H1 (cell line): ENCODE results near the gene USP10. TPM values are rescaled to one million over a fixed set of nuclear protein-coding genes. Genes with fewer than 3 reads are reported as not detected.

ENCODE experiments used
- CTCF ChIA-PET: fragments of 300-600 bp; sonication (Branson Sonifier 250); formaldehyde crosslinking; loops from one replicate; lab custom pipeline; 2021; ENCODE audit not compliant: partially characterized antibody; lab: Charles Lee
- POLR2A ChIA-PET: fragments of 300-600 bp; sonication (Branson Sonifier 250); formaldehyde crosslinking; loops from one replicate; lab custom pipeline; 2021; ENCODE audit warnings: inconsistent platforms; ENCODE audit not compliant: partially characterized antibody; lab: Charles Lee
- DNase-seq, 2 experiments: peaks; one replicate each; pipeline versions ENCODE4 v3.0.0 to v3.0.0-alpha.2; 2010 to 2022; ENCODE audit warnings: low spot score in 2 of 2, low read depth in 1 of 2, mixed read lengths in 1 of 2
- FAIRE-seq: peaks from 2 replicates; lab custom pipeline; 2011; peaks lifted over from hg19 to GRCh38; lab: Jason Lieb, UNC
- H2AFZ ChIP-seq: 2 replicates; pipeline ENCODE4 v1.8.1; 2012; ENCODE audit warnings: low read length, inconsistent platforms
- H2AK5ac ChIP-seq: 2 replicates; pipeline ENCODE4 v1.6.1; 2013; ENCODE audit warnings: low read depth, low read length
- H2BK120ac ChIP-seq: replicated peaks from 2 replicates; pipeline ENCODE3; 2013; ENCODE audit warnings: low read depth, low read length, inconsistent platforms
- H2BK12ac ChIP-seq: 2 replicates; pipeline ENCODE4 v1.6.1; 2013; ENCODE audit warnings: low read depth, low read length
- H2BK15ac ChIP-seq: 2 replicates; pipeline ENCODE4 v1.6.1; 2013; ENCODE audit warnings: low read length
- H2BK20ac ChIP-seq: 2 replicates; pipeline ENCODE4 v1.6.1; 2013; ENCODE audit warnings: low read length
- H2BK5ac ChIP-seq: 2 replicates; pipeline ENCODE4 v1.6.1; 2013; ENCODE audit warnings: low read depth, low read length
- H3K14ac ChIP-seq: 2 replicates; pipeline ENCODE4 v1.6.1; 2013; ENCODE audit warnings: inconsistent platforms; ENCODE audit not compliant: insufficient read length
- H3K18ac ChIP-seq: 2 replicates; pipeline ENCODE4 v1.6.1; 2013; ENCODE audit warnings: low read length; ENCODE audit errors: extremely low read depth
- H3K23ac ChIP-seq: 2 replicates; pipeline ENCODE4 v1.6.1; 2013; ENCODE audit warnings: inconsistent platforms; ENCODE audit not compliant: insufficient read length
- H3K23me2 ChIP-seq: 2 replicates; pipeline ENCODE4 v1.6.1; 2013; ENCODE audit warnings: low read depth, low read length
- H3K27ac ChIP-seq: 2 replicates; pipeline ENCODE4 v1.6.1; 2011; ENCODE audit warnings: low read depth, low read length, inconsistent platforms
- H3K27me3 ChIP-seq, 4 experiments: replicated peaks in 1 of 4; 1 replicate in 1 of 4; 2 replicates in 3 of 4; pipeline versions ENCODE4 v1.6.1 to v1.8.1; 2011 to 2013; ENCODE audit warnings: low read length in 3 of 4, mild to moderate bottlenecking in 3 of 4, inconsistent platforms in 2 of 4, mixed read lengths in 2 of 4, moderate library complexity in 1 of 4; ENCODE audit not compliant: control insufficient read depth in 3 of 4, insufficient read depth in 3 of 4; ENCODE audit errors: extremely low read depth in 1 of 4
- H3K36me3 ChIP-seq, 4 experiments: 2 replicates each; pipeline versions ENCODE4 v1.6.1 to v1.8.1; 2011 to 2013; ENCODE audit warnings: mild to moderate bottlenecking in 4 of 4, low read length in 3 of 4, moderate library complexity in 2 of 4, control low read depth in 1 of 4, inconsistent platforms in 1 of 4; ENCODE audit not compliant: insufficient read depth in 4 of 4, control insufficient read depth in 2 of 4
- H3K4ac ChIP-seq: replicated peaks from 2 replicates; pipeline ENCODE3; 2013; ENCODE audit warnings: low read length, low read depth, mixed read lengths, inconsistent platforms; ENCODE audit not compliant: insufficient read length
- H3K4me1 ChIP-seq, 4 experiments: replicated peaks in 1 of 4; 1 replicate in 1 of 4; 2 replicates in 3 of 4; pipeline versions ENCODE4 v1.6.1 to v1.8.1; 2011 to 2013; ENCODE audit warnings: low read length in 3 of 4, inconsistent platforms in 2 of 4, mixed read lengths in 1 of 4; ENCODE audit not compliant: insufficient read depth in 4 of 4, control insufficient read depth in 3 of 4
- H3K4me2 ChIP-seq, 2 experiments: 2 replicates each; pipeline versions ENCODE4 v1.6.1 to v1.8.1; 2011 to 2013; ENCODE audit warnings: low read depth in 2 of 2, low read length in 2 of 2, control low read depth in 1 of 2, inconsistent platforms in 1 of 2, mild to moderate bottlenecking in 1 of 2; ENCODE audit not compliant: insufficient read depth in 1 of 2
- H3K4me3 ChIP-seq, 4 experiments: fragments of 200-600, 300-600 bp in 1 of 4; sonication (generic), shearing (Covaris generic), sonication (Bioruptor Twin) in 1 of 4; 2 replicates each; pipeline versions ENCODE4 v1.5.1 to v1.8.1; 2011 to 2016; ENCODE audit warnings: low read length in 4 of 4, low read depth in 3 of 4, control low read depth in 2 of 4, inconsistent platforms in 2 of 4, mild to moderate bottlenecking in 2 of 4, mixed read lengths in 1 of 4, moderate library complexity in 1 of 4; ENCODE audit not compliant: insufficient read depth in 2 of 4; ENCODE audit errors: extremely low read depth in 1 of 4
- H3K56ac ChIP-seq: replicated peaks from 2 replicates; pipeline ENCODE3; 2013; ENCODE audit warnings: low read depth, mild to moderate bottlenecking, mixed read lengths, low read length, inconsistent platforms; ENCODE audit not compliant: insufficient read length
- H3K79me1 ChIP-seq: 2 replicates; pipeline ENCODE4 v1.6.1; 2013; ENCODE audit warnings: low read depth, low read length, control low read depth
- H3K79me2 ChIP-seq, 2 experiments: 2 replicates each; pipeline versions ENCODE4 v1.6.1 to v1.8.1; 2012 to 2013; ENCODE audit warnings: low read length in 2 of 2, mild to moderate bottlenecking in 2 of 2, inconsistent platforms in 1 of 2; ENCODE audit not compliant: insufficient read depth in 2 of 2, control insufficient read depth in 1 of 2
- H3K9ac ChIP-seq, 4 experiments: replicated peaks in 1 of 4; 1 replicate in 1 of 4; 2 replicates in 3 of 4; pipeline versions ENCODE4 v1.6.1 to v1.8.1; 2011 to 2013; ENCODE audit warnings: low read depth in 3 of 4, low read length in 3 of 4, control low read depth in 2 of 4, mild to moderate bottlenecking in 2 of 4, moderate library complexity in 2 of 4, inconsistent platforms in 1 of 4; ENCODE audit errors: extremely low read depth in 1 of 4
- H3K9me3 ChIP-seq, 2 experiments: 2 replicates each; pipeline versions ENCODE4 v1.6.1 to v1.8.1; 2012 to 2013; ENCODE audit warnings: mild to moderate bottlenecking in 2 of 2, moderate library complexity in 2 of 2, control low read depth in 1 of 2, inconsistent platforms in 1 of 2, low read depth in 1 of 2, low read length in 1 of 2, mixed read lengths in 1 of 2; ENCODE audit not compliant: insufficient read depth in 2 of 2
- H4K20me1 ChIP-seq, 2 experiments: replicated peaks in 1 of 2; 2 replicates each; pipeline versions ENCODE3 to v1.8.1; 2011 to 2013; ENCODE audit warnings: inconsistent platforms in 2 of 2, low read length in 2 of 2, mild to moderate bottlenecking in 1 of 2; ENCODE audit not compliant: insufficient read depth in 2 of 2, control insufficient read depth in 1 of 2
- H4K5ac ChIP-seq: 2 replicates; pipeline ENCODE4 v1.6.1; 2013; ENCODE audit warnings: low read length, low read depth, mixed read lengths, inconsistent platforms; ENCODE audit not compliant: insufficient read length
- H4K8ac ChIP-seq: 2 replicates; pipeline ENCODE4 v1.8.0; 2013; ENCODE audit warnings: mild to moderate bottlenecking, moderate library complexity, low read length, inconsistent platforms; ENCODE audit not compliant: insufficient read depth; ENCODE audit errors: extremely low read depth
- H4K91ac ChIP-seq: replicated peaks from 2 replicates; pipeline ENCODE3; 2013; ENCODE audit warnings: low read length, mixed read lengths, inconsistent platforms; ENCODE audit not compliant: insufficient read length
- CBX8 ChIP-seq: fragments of 300-800, 300-1000 bp; sonication (generic); IDR thresholded peaks from 2 replicates; pipeline ENCODE4 v1.7.1; 2016; ENCODE audit warnings: low read depth, low read length, borderline replicate concordance
- CHD1 ChIP-seq: IDR thresholded peaks from 2 replicates; pipeline ENCODE4 v1.6.1; 2012; ENCODE audit warnings: low read depth, low read length, improper control_type of control experiment
- CTCF ChIP-seq, 3 experiments: IDR thresholded peaks; 1 replicate in 2 of 3; 2 replicates in 1 of 3; pipeline versions ENCODE4 v1.5.1 to v1.6.1; 2011; ENCODE audit warnings: low read length in 3 of 3, mild to moderate bottlenecking in 3 of 3, inconsistent platforms in 2 of 3, low read depth in 1 of 3, moderate library complexity in 1 of 3; ENCODE audit not compliant: insufficient read depth in 1 of 3; ENCODE audit errors: control extremely low read depth in 1 of 3
- E2F6 ChIP-seq: IDR thresholded peaks from 2 replicates; pipeline ENCODE4 v1.6.1; 2012; ENCODE audit warnings: inconsistent platforms
- EZH2 ChIP-seq: fragments of 200-600 bp; sonication (generic); IDR thresholded peaks from 2 replicates; pipeline ENCODE4 v1.7.1; 2012; ENCODE audit warnings: low read depth, mild to moderate bottlenecking, moderate library complexity, low read length, inconsistent platforms; ENCODE audit not compliant: severe bottlenecking
- FOSL1 ChIP-seq: IDR thresholded peaks from 2 replicates; pipeline ENCODE4 v1.6.1; 2011; ENCODE audit warnings: mild to moderate bottlenecking, low read depth, low read length, moderate library complexity; ENCODE audit not compliant: insufficient read depth
- GABPA ChIP-seq: IDR thresholded peaks from 2 replicates; pipeline ENCODE4 v1.6.1; 2011; ENCODE audit warnings: mild to moderate bottlenecking, low read length, moderate library complexity, borderline replicate concordance; ENCODE audit not compliant: insufficient read depth
- MAX ChIP-seq: IDR thresholded peaks from 2 replicates; pipeline ENCODE4 v1.6.1; 2012; ENCODE audit warnings: inconsistent platforms
- TCF12 ChIP-seq: IDR thresholded peaks from 2 replicates; pipeline ENCODE4 v1.6.1; 2011; ENCODE audit warnings: low read depth, mild to moderate bottlenecking, low read length
- TEAD4 ChIP-seq: IDR thresholded peaks from 2 replicates; pipeline ENCODE4 v1.6.1; 2012; ENCODE audit warnings: low read depth, low read length, inconsistent platforms, mixed read lengths
- WGBS, 2 experiments: shearing (Covaris generic) in 1 of 2; methylation state at CpG; one replicate each; pipeline versions ENCODE4 v1.1.6 to v1.1.7; 2013 to 2015; ENCODE audit warnings: low lambda C conversion rate in 2 of 2, mixed read lengths in 2 of 2, inconsistent platforms in 1 of 2, low coverage in 1 of 2, missing lambda C conversion rate in 1 of 2; ENCODE audit not compliant: insufficient replicate concordance in 2 of 2, insufficient coverage in 1 of 2, insufficient read length in 1 of 2; ENCODE audit errors: extremely low coverage in 1 of 2, missing lambda C conversion rate in 1 of 2; 5-methylcytosine and 5-hydroxymethylcytosine counted together
- polyA plus RNA-seq, 7 experiments: library from polyadenylated mRNA; depleted of rRNA in 3 of 7; stranded (reverse) in 5 of 7; unstranded in 2 of 7; fragments of >200 nt in 5 of 7; fragments of 200-250 nt in 2 of 7; gene quantifications; 1 replicate in 5 of 7; 2 replicates in 1 of 7; 4 replicates in 1 of 7; pipeline versions ENCODE4 v1.2.1 to v1.2.3, GENCODE V29; 2011 to 2013; ENCODE audit warnings: missing spikeins in 2 of 7, mixed read lengths in 2 of 7
- total RNA-seq: library from RNA; stranded (reverse); fragmentation: NEBNext Ultra II Directional; extraction: Animal tissue kit (Norgen Biotek cat#: 25700); gene quantifications from 2 replicates; pipeline ENCODE4 v1.2.1, GENCODE V29; 2021

Gene USP10
- total and polyA plus RNA-seq, 2 of the 8 experiments (the other 6 are each of a cell fraction or from before 2014, with no cell fraction given): 171 to 195 TPM

- Histone ChIP-seq H3K79me2 (no peaks in the 10 kb centered on the region), H3K36me3 (peaks cover 2 to 10% (median 5%) of the 10 kb centered on the region in 4 experiments; a peak in 4 of 8 replicates), H2BK15ac (no peak overlapping the region), H2AFZ (no peak overlapping the region), H3K27ac (no peak overlapping the region), H4K91ac (no peak overlapping the region), H3K56ac (no peak overlapping the region), H4K5ac (no peak overlapping the region), H3K4me1 (peaks cover 1 to 9% (median 6%) of the 10 kb centered on the region in 4 experiments; a peak in 4 of 7 replicates), H3K4me3 (no peak overlapping the region), H4K20me1 (no peaks in the 10 kb centered on the region), H2BK20ac (no peak overlapping the region), H3K4me2 (no peak overlapping the region), H3K23me2 (no peaks in the 10 kb centered on the region), H3K23ac (no peak overlapping the region), H2AK5ac (no peak overlapping the region), H3K4ac (no peak overlapping the region), H3K14ac (no peak overlapping the region), H4K8ac (no peak overlapping the region), H2BK12ac (no peak overlapping the region), H3K18ac (no peak overlapping the region), H3K79me1 (no peaks in the 10 kb centered on the region), H3K9me3 (no peaks in the 10 kb centered on the region), H2BK120ac (no peak overlapping the region), H3K9ac (no peak overlapping the region), H3K27me3 (no peaks in the 10 kb centered on the region), H2BK5ac (no peak overlapping the region)
- no peak for DNase-seq
- POLR2A ChIA-PET: interaction anchor here (1.0 kb wide), 1 partner anchor 35 kb away, joined by 3 read pairs; no protein-coding TSS in a partner anchor
- CTCF ChIA-PET: interaction anchor here (1.1 to 3.4 kb wide), 6 partner anchors 14 to 159 kb away, joined by 3 to 23 read pairs (median 4); no protein-coding TSS in a partner anchor
- no peak for FAIRE-seq
- 91% methylated on average over 2 of the region's 2 CpGs; no CpG with 5 or more reads in 1 of the 2 experiments for WGBS, 2 experiments
- no peak for TF ChIP-seq EZH2
- no peak for TF ChIP-seq TEAD4
- no peak for TF ChIP-seq CTCF (IDR thresholded peaks at IDR 0.05; ENCODE audit: control extremely low read depth in 1 of 3, insufficient read depth in 1 of 3, low read depth in 1 of 3, low read length in 3 of 3)
- no peak for TF ChIP-seq TCF12
- no peak for TF ChIP-seq E2F6
- TF ChIP-seq FOSL1: no peak
- TF ChIP-seq CBX8: no peak
- TF ChIP-seq MAX: no peak
- no peak for TF ChIP-seq CHD1
- no peak for TF ChIP-seq GABPA
Measured at GRCh38 chr16:84665359-84665758, 34.4 kb upstream of the USP10 start.
